ENCODE data around the gene GPR141. TPM values are rescaled to one million over a fixed set of nuclear protein-coding genes. Genes with fewer than 3 reads are reported as not detected.
"Not testable (repeated sequence)": the region's sequence is repeated elsewhere in the genome, so short reads cannot be mapped to it uniquely, and the experiment has no call there.

Gene GPR141
- total and polyA plus RNA-seq, 2 donors (not counting 3 experiments of a cell fraction or from before 2014, with no cell fraction given), result not detected

GRCh38 chr7:37703361-37703760 is 19.8 kb downstream of the GPR141 start:
- ChIA-PET POLR2A (no interaction called here), CTCF (no interaction called here)
- Histone ChIP-seq H3K9me3 (replicated peaks; ENCODE audit: control insufficient read depth, insufficient read depth, low read length) (no peaks in the 10 kb centered on the region), H3K79me2 (ENCODE audit: control insufficient read depth, insufficient read depth, low read length) (no peaks in the 10 kb centered on the region), H2AFZ (ENCODE audit: low read depth, low read length) (no peak overlapping the region), H4K20me1 (replicated peaks; ENCODE audit: control insufficient read depth, extremely low read depth, insufficient read depth, low read length) (no peaks in the 10 kb centered on the region), H3K9me1 (replicated peaks; ENCODE audit: control insufficient read depth, extremely low read depth, insufficient read depth, low read length) (no peaks in the 10 kb centered on the region), H3K9ac (replicated peaks; ENCODE audit: extremely low read depth, insufficient read depth, low read length) (no peak overlapping the region), H3K4me2 (ENCODE audit: insufficient read depth, low read length) (no peak overlapping the region), H3K27ac (ENCODE audit: insufficient read depth, low read depth, low read length) (no peak overlapping the region), H3K27me3 (ENCODE audit: control insufficient read depth in 2 of 2, insufficient read depth in 2 of 2, low read length in 2 of 2) (no peaks in the 10 kb centered on the region), H3K4me1 (ENCODE audit: control insufficient read depth, extremely low read depth, insufficient read depth, low read length) (no peaks in the 10 kb centered on the region), H3K4me3 (replicated peaks in 1 of 3; ENCODE audit: insufficient read depth in 1 of 3, low read depth in 1 of 3, low read length in 3 of 3) (no peak overlapping the region), H3K36me3 (ENCODE audit: control insufficient read depth in 2 of 2, extremely low read depth in 1 of 2, insufficient read depth in 2 of 2, low read length in 2 of 2) (no peaks in the 10 kb centered on the region)
- TF ChIP-seq GATA2 (IDR thresholded peaks at IDR 0.05; ENCODE audit: insufficient read depth, insufficient read length, low read depth, low read length) (no peak), POLR2A (IDR thresholded peaks at IDR 0.05; ENCODE audit: low read depth, low read length) (no peak), JUN (IDR thresholded peaks at IDR 0.05; ENCODE audit: borderline replicate concordance, insufficient read depth, insufficient read length, low read depth) (no peak), EZH2 (IDR thresholded peaks at IDR 0.05; ENCODE audit: borderline replicate concordance, low read depth, low read length, severe bottlenecking) (no peak), POLR2AphosphoS5 (IDR thresholded peaks at IDR 0.05; ENCODE audit: insufficient read depth, low read depth, low read length) (no peak), FOS (IDR thresholded peaks at IDR 0.05; ENCODE audit: borderline replicate concordance, insufficient read depth, low read length) (no peak), MYC (IDR thresholded peaks at IDR 0.05; ENCODE audit: low read depth, low read length) (no peak)
- TF ChIP-seq, protein P1, sequence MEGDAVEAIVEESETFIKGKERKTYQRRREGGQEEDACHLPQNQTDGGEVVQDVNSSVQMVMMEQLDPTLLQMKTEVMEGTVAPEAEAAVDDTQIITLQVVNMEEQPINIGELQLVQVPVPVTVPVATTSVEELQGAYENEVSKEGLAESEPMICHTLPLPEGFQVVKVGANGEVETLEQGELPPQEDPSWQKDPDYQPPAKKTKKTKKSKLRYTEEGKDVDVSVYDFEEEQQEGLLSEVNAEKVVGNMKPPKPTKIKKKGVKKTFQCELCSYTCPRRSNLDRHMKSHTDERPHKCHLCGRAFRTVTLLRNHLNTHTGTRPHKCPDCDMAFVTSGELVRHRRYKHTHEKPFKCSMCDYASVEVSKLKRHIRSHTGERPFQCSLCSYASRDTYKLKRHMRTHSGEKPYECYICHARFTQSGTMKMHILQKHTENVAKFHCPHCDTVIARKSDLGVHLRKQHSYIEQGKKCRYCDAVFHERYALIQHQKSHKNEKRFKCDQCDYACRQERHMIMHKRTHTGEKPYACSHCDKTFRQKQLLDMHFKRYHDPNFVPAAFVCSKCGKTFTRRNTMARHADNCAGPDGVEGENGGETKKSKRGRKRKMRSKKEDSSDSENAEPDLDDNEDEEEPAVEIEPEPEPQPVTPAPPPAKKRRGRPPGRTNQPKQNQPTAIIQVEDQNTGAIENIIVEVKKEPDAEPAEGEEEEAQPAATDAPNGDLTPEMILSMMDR (IDR thresholded peaks at IDR 0.05; ENCODE audit: extremely low read depth in 1 of 2, insufficient read depth in 1 of 2, low read depth in 1 of 2, low read length in 2 of 2), result no peak
- TF ChIP-seq, protein P2, sequence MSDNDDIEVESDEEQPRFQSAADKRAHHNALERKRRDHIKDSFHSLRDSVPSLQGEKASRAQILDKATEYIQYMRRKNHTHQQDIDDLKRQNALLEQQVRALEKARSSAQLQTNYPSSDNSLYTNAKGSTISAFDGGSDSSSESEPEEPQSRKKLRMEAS (IDR thresholded peaks at IDR 0.05; ENCODE audit: insufficient read depth, insufficient read length), result no peak
- intact Hi-C loops (cut with micrococcal nuclease) (loop anchor here (1.0 kb wide), 1 partner anchor 13 kb away; no protein-coding TSS in a partner anchor), dilution Hi-C loops (cut with MboI; ENCODE audit: extremely low pct_ligation_motif_present, low sequenced_read_pairs) (no loop called here)
- FAIRE-seq (no peak), DNase-seq (ENCODE audit: low read depth, low spot score) (no peak)
- no TSS peak for BruUV-seq (replicated peaks)

DNA sequence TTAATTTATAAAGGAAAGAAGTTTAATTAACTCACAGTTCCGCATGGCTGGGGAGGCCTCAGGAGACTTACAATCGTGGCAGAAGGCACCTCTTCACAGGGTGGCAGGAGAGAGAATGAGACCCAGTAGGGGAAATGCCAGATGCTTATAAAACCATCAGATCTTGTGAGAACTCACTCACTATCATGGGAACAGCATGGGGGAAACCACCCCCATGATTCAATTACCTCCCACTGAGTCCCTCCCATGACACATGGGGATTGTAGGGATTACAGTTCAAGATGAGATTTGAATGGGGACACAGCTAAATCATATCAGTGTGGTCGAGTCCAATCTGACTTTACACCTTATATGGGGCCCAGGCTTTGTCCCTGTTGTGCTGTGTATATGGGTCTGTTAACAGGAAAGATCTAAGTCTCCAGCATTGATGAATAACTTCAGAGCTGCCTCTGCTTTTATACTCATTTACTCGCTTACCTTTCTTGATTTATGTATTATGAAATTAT is 20.8 kb downstream of the GPR141 start:
- H3K36me3 ChIP-seq (ENCODE audit: control insufficient read depth in 2 of 2, extremely low read depth in 1 of 2, insufficient read depth in 2 of 2, low read length in 2 of 2); H3K79me2 ChIP-seq (ENCODE audit: control insufficient read depth, insufficient read depth, low read length); intact Hi-C loops (cut with micrococcal nuclease); H3K27ac ChIP-seq (ENCODE audit: insufficient read depth, low read depth, low read length); CTCF ChIA-PET; H2AFZ ChIP-seq (ENCODE audit: low read depth, low read length); H3K4me3 ChIP-seq (replicated peaks in 1 of 3; ENCODE audit: insufficient read depth in 1 of 3, low read depth in 1 of 3, low read length in 3 of 3); H3K27me3 ChIP-seq (ENCODE audit: control insufficient read depth in 2 of 2, insufficient read depth in 2 of 2, low read length in 2 of 2); BruUV-seq (replicated peaks); dilution Hi-C loops (cut with MboI; ENCODE audit: extremely low pct_ligation_motif_present, low sequenced_read_pairs); H4K20me1 ChIP-seq (replicated peaks; ENCODE audit: control insufficient read depth, extremely low read depth, insufficient read depth, low read length); H3K9me3 ChIP-seq (replicated peaks; ENCODE audit: control insufficient read depth, insufficient read depth, low read length); H3K9ac ChIP-seq (replicated peaks; ENCODE audit: extremely low read depth, insufficient read depth, low read length); H3K4me2 ChIP-seq (ENCODE audit: insufficient read depth, low read length); H3K4me1 ChIP-seq (ENCODE audit: control insufficient read depth, extremely low read depth, insufficient read depth, low read length); FAIRE-seq; DNase-seq (ENCODE audit: low read depth, low spot score); H3K9me1 ChIP-seq (replicated peaks; ENCODE audit: control insufficient read depth, extremely low read depth, insufficient read depth, low read length); POLR2A ChIA-PET: not testable (repeated sequence)
